Mammary epithelial cell (primary cell): ENCODE data around the gene BAG5.

Experiments
- CTCF ChIP-seq, 2 donors: IDR thresholded peaks in 1 of 2; conservative IDR thresholded peaks in 1 of 2; 2 replicates each; pipeline ENCODE4 v1.5.1; 2011 to 2012; ENCODE audit warnings: inconsistent platforms in 2 of 2, low read length in 2 of 2, mild to moderate bottlenecking in 2 of 2, control low read depth in 1 of 2, low read depth in 1 of 2; ENCODE audit not compliant: insufficient read depth in 1 of 2; ENCODE audit errors: extremely low read depth in 1 of 2
- EZH2 ChIP-seq: IDR thresholded peaks from 2 replicates; pipeline ENCODE4 v1.6.1; 2012; ENCODE audit warnings: low read length, inconsistent platforms, borderline replicate concordance

GRCh38 chr14:103530390-103530789 is 32.1 kb downstream of the BAG5 start:
- TF ChIP-seq CTCF (conservative IDR thresholded peaks at IDR 0.05 in 1 of 2, IDR thresholded peaks at IDR 0.05 in 1 of 2; ENCODE audit: extremely low read depth in 1 of 2, insufficient read depth in 1 of 2, low read depth in 1 of 2, low read length in 2 of 2), result no peak
- TF ChIP-seq EZH2, result no peak
